ENCODE measurements around the gene CELF1.

The CELF1 gene

GRCh38 chr11:47415949-47416472 is 136.9 kb downstream of the CELF1 start:
- TF ChIP-seq ZFX (IDR thresholded peaks at IDR 0.05; ENCODE audit: borderline replicate concordance) (no peak), CTCF (IDR thresholded peaks at IDR 0.05) (no peak)
- H3K27ac ChIP-seq: peak overlapping the region; percentile 44

All from 22Rv1 (cell line).